Spleen (tissue), 11 donors: ENCODE measurements around the gene AMN. TPM values are rescaled to one million over a fixed set of nuclear protein-coding genes. Genes with fewer than 3 reads are reported as not detected.

Experiments used
- DNase-seq: peaks from one replicate; pipeline ENCODE4 v3.0.0-alpha.2; 2020
- H3K27ac ChIP-seq, 8 donors: fragments of 200-600 bp; sonication (generic) in 7 of 8; 1 replicate in 4 of 8; 2 replicates in 4 of 8; pipeline versions ENCODE4 v1.5.0 to v1.8.0; 2016 to 2021; ENCODE audit warnings: inconsistent platforms in 4 of 8, mild to moderate bottlenecking in 4 of 8, moderate library complexity in 1 of 8
- H3K27me3 ChIP-seq, 7 donors: fragments of 200-600 bp; sonication (generic) in 6 of 7; replicated peaks in 1 of 7; 1 replicate in 4 of 7; 2 replicates in 3 of 7; pipeline versions ENCODE4 v1.5.0 to v1.8.0; 2016 to 2021; ENCODE audit warnings: inconsistent platforms in 3 of 7, mild to moderate bottlenecking in 1 of 7
- H3K36me3 ChIP-seq, 6 donors: fragments of 200-600 bp; sonication (generic) in 5 of 6; 1 replicate in 4 of 6; 2 replicates in 2 of 6; pipeline versions ENCODE4 v1.5.0 to v1.8.0; 2016 to 2021; ENCODE audit warnings: inconsistent platforms in 2 of 6
- H3K4me1 ChIP-seq, 6 donors: fragments of 200-600 bp; sonication (generic) in 5 of 6; 1 replicate in 3 of 6; 2 replicates in 3 of 6; pipeline versions ENCODE4 v1.5.0 to v1.8.0; 2016 to 2021; ENCODE audit warnings: inconsistent platforms in 3 of 6
- H3K4me3 ChIP-seq, 8 donors: fragments of 200-600 bp; sonication (generic) in 7 of 8; 1 replicate in 4 of 8; 2 replicates in 4 of 8; pipeline versions ENCODE4 v1.5.0 to v1.8.0; 2016 to 2021; ENCODE audit warnings: inconsistent platforms in 4 of 8, mild to moderate bottlenecking in 4 of 8, moderate library complexity in 2 of 8
- H3K9me3 ChIP-seq, 8 donors: fragments of 200-600 bp; sonication (generic) in 7 of 8; 1 replicate in 4 of 8; 2 replicates in 4 of 8; pipeline versions ENCODE4 v1.5.0 to v1.8.0; 2016 to 2021; ENCODE audit warnings: inconsistent platforms in 4 of 8
- CTCF ChIP-seq, 11 experiments: fragments of 200-600 bp in 7 of 11; fragments of 450-650 bp in 4 of 11; sonication (generic) in 4 of 11; IDR thresholded peaks in 8 of 11; conservative IDR thresholded peaks in 3 of 11; 1 replicate in 7 of 11; 2 replicates in 4 of 11; pipeline versions ENCODE4 v1.4.0 to v1.8.0; 2016 to 2021; ENCODE audit warnings: antibody characterized with exemption in 11 of 11, inconsistent platforms in 4 of 11, mild to moderate bottlenecking in 1 of 11
- POLR2A ChIP-seq, 3 donors: fragments of 450-650 bp; IDR thresholded peaks; one replicate each; pipeline ENCODE4 v1.5.1; 2017; ENCODE audit warnings: antibody characterized with exemption in 3 of 3, mild to moderate bottlenecking in 1 of 3
- POLR2AphosphoS5 ChIP-seq, 3 donors: sonication (generic); formaldehyde crosslinking; IDR thresholded peaks; one replicate each; pipeline ENCODE4 v1.5.1; 2017; ENCODE audit warnings: antibody characterized with exemption in 3 of 3
- WGBS, 5 donors: extraction: QIAGEN DNeasy Blood & Tissue Kit in 3 of 5; methylation state at CpG; one replicate each; pipeline versions ENCODE4 v1.1.5 to v1.1.7; 2013 to 2018; 5-methylcytosine and 5-hydroxymethylcytosine counted together
- intact Hi-C: fragments of 100-400 bp; cut with DNase I; formaldehyde crosslinking; loops from one replicate; pipeline ENCODE4 v1.15.0; 2023; ENCODE audit warnings: low total_unique reads
- polyA plus RNA-seq, 3 donors: library from polyadenylated mRNA; stranded (reverse); fragments of 200-250 nt; gene quantifications; one replicate each; pipeline ENCODE4 v1.2.1, GENCODE V29; 2013
- total RNA-seq, 7 donors: library from RNA; depleted of rRNA in 3 of 7; stranded (reverse); fragments of >200 nt in 3 of 7; fragmentation: NEBNext Ultra II Directional in 4 of 7; extraction: Animal tissue kit (Norgen Biotek cat#: 25700) in 4 of 7; gene quantifications; one replicate each; pipeline versions ENCODE4 v1.1.0 to v1.2.1, GENCODE V29; 2016 to 2021
- donor health status: healthy with polysubstance abuse.
- donor health status: DM: no; HTN: no; CAD: no; lungs with moderate emphysema.
- donor health status: DM: no; HTN: no; CAD: no.
- donor health status: Bipolar disorder and iron deficiency.
- donor health status: healthy.
- donor health status: DM: no; HTN: no; CAD: no.
- donor health status: DM: yes; HTN: yes; CAD: no.

AMN gene
- total and polyA plus RNA-seq, 10 donors = 0.65 to 3.0 (median 2.2) TPM

- TF ChIP-seq POLR2A (IDR thresholded peaks at IDR 0.05) (no peak), CTCF (IDR thresholded peaks at IDR 0.05 in 8 of 11, conservative IDR thresholded peaks at IDR 0.05 in 3 of 11) (no peak), POLR2AphosphoS5 (IDR thresholded peaks at IDR 0.05) (no peak)
- intact Hi-C loops = no loop called here
- no peak for DNase-seq
- Histone ChIP-seq H3K36me3 (peaks cover 0 to 100% (median 68%) of the 10 kb centered on the region in 6 donors), H3K27me3 (no peaks in the 10 kb centered on the region), H3K27ac (no peak overlapping the region), H3K4me1 (no peaks in the 10 kb centered on the region), H3K9me3 (no peaks in the 10 kb centered on the region), H3K4me3 (no peak overlapping the region)
- 88 to 96% (median 90%) methylated on average over 8 of the region's 8 CpGs for WGBS, 5 donors
Measured at GRCh38 chr14:102955636-102956408, 33.4 kb downstream of the AMN start.

- Histone ChIP-seq H3K27ac (no peak overlapping the region), H3K4me1 (no peaks in the 10 kb centered on the region), H3K36me3 (peaks cover 0 to 100% (median 75%) of the 10 kb centered on the region in 6 donors), H3K27me3 (no peaks in the 10 kb centered on the region), H3K9me3 (no peaks in the 10 kb centered on the region), H3K4me3 (no peak overlapping the region)
- 91 to 99% (median 93%) methylated on average over 10 of the region's 10 CpGs for WGBS, 5 donors
- DNase-seq = no peak
- TF ChIP-seq POLR2AphosphoS5 (IDR thresholded peaks at IDR 0.05) (no peak), POLR2A (IDR thresholded peaks at IDR 0.05) (no peak), CTCF (IDR thresholded peaks at IDR 0.05 in 8 of 11, conservative IDR thresholded peaks at IDR 0.05 in 3 of 11) (no peak)
- intact Hi-C loops = no loop called here
Measured at GRCh38 chr14:102957222-102957621, 34.8 kb downstream of the AMN start.

- Histone ChIP-seq H3K27me3 (no peaks in the 10 kb centered on the region), H3K4me3 (no peak overlapping the region), H3K36me3 (peaks cover 0 to 100% (median 75%) of the 10 kb centered on the region in 6 donors), H3K4me1 (no peaks in the 10 kb centered on the region), H3K9me3 (no peaks in the 10 kb centered on the region), H3K27ac (no peak overlapping the region)
- no peak for DNase-seq
- 94 to 98% (median 96%) methylated on average over 10 of the region's 10 CpGs for WGBS, 5 donors
- TF ChIP-seq POLR2A (IDR thresholded peaks at IDR 0.05) (no peak), POLR2AphosphoS5 (IDR thresholded peaks at IDR 0.05) (peak in 1 of 3 donors; percentile 7), CTCF (IDR thresholded peaks at IDR 0.05 in 8 of 11, conservative IDR thresholded peaks at IDR 0.05 in 3 of 11) (no peak)
- intact Hi-C loops = no loop called here
Measured at GRCh38 chr14:102958461-102958860, 36.0 kb downstream of the AMN start.

GRCh38 chr14:102962111-102962627 is 39.7 kb downstream of the AMN start:
- no peak overlapping the region for H3K27ac ChIP-seq
- intact Hi-C loops = no loop called here
- no peak for DNase-seq
- WGBS, 5 donors = 86 to 91% (median 88%) methylated on average over 9 of the region's 9 CpGs
- H3K36me3 ChIP-seq = peaks cover 0 to 100% (median 82%) of the 10 kb centered on the region in 6 donors
- no peak overlapping the region for H3K4me3 ChIP-seq
- H3K4me1 ChIP-seq = no peaks in the 10 kb centered on the region
- H3K9me3 ChIP-seq = no peaks in the 10 kb centered on the region
- no peak for TF ChIP-seq POLR2A (IDR thresholded peaks at IDR 0.05)
- TF ChIP-seq POLR2AphosphoS5 (IDR thresholded peaks at IDR 0.05) = no peak
- TF ChIP-seq CTCF (IDR thresholded peaks at IDR 0.05 in 8 of 11, conservative IDR thresholded peaks at IDR 0.05 in 3 of 11) = no peak
- H3K27me3 ChIP-seq = no peaks in the 10 kb centered on the region
